Measurements from ENCODE around the gene TYRP1.

DNA sequence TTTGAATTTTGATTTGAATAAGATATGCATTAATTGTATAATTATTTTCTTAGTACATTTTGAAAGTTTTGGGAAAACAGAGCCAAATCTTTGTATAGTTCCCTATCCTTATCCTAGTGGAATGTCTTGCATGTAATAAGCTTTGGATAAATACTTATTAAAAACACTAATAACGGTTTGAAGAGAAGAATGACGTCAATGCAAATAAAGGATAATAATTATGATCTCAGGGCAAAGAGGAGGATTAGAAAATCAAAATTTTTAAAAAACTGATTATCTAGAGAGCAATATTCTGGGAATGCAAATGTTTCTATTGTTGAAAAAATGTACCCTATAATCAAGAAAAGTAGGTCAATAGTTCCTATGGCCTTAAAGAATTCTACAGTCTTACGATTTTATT is 22.1 kb downstream of the TYRP1 start:
- TF ChIP-seq, protein P1, sequence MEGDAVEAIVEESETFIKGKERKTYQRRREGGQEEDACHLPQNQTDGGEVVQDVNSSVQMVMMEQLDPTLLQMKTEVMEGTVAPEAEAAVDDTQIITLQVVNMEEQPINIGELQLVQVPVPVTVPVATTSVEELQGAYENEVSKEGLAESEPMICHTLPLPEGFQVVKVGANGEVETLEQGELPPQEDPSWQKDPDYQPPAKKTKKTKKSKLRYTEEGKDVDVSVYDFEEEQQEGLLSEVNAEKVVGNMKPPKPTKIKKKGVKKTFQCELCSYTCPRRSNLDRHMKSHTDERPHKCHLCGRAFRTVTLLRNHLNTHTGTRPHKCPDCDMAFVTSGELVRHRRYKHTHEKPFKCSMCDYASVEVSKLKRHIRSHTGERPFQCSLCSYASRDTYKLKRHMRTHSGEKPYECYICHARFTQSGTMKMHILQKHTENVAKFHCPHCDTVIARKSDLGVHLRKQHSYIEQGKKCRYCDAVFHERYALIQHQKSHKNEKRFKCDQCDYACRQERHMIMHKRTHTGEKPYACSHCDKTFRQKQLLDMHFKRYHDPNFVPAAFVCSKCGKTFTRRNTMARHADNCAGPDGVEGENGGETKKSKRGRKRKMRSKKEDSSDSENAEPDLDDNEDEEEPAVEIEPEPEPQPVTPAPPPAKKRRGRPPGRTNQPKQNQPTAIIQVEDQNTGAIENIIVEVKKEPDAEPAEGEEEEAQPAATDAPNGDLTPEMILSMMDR (IDR thresholded peaks at IDR 0.05): no peak
- no peak for TF ChIP-seq POLR2A (IDR thresholded peaks at IDR 0.05)
